Fibroblast of skin of right quadriceps (primary cell): ENCODE data around the gene TAS1R1.
"Not testable (repeated sequence)": the region's sequence is repeated elsewhere in the genome, so short reads cannot be mapped to it uniquely, and the experiment has no call there.

Experiments
- DNase-seq: peaks from one replicate; pipeline ENCODE4 v3.0.0-alpha.2; 2013

TAS1R1 gene

DNA sequence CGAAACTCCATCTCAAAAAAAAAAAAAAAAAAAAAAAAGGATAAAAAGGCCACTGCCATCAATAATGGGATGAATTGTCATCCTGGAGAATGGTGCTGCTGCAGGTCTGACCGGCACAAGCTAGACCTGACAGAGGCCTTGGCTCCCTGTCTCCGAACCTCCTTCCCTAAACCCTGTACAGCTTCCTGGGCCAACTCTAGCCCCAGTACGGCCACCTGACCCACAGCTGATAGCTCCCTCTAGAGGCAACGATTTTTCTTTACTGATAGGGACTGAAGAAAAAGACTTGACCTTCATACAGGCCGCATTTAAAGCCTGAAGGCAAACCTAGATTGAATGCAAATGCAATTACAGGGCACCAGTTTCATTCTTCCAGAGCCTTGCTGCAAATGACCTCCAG is 31.5 kb upstream of the TAS1R1 start:
- peak; percentile 20 for DNase-seq

DNA sequence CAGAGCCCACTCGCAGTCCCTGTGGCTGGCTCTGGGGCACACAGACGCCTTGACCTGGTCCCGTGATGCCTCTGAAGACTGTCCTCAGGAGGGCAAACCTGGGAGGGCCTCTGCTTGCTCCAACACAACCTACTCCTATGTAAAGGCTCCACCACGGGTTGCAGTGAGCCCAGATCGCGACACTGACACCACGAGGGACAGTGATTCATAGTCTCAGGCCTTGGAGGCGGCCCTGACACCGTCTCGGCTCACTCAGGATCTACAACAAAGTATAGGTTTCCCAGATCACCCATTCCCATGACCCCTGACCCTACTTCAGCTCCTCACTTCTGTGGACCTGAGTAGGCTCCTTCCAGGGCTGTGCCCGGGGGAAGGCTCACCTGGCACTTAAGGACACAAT is 28.8 kb upstream of the TAS1R1 start:
- DNase-seq = no peak

DNA sequence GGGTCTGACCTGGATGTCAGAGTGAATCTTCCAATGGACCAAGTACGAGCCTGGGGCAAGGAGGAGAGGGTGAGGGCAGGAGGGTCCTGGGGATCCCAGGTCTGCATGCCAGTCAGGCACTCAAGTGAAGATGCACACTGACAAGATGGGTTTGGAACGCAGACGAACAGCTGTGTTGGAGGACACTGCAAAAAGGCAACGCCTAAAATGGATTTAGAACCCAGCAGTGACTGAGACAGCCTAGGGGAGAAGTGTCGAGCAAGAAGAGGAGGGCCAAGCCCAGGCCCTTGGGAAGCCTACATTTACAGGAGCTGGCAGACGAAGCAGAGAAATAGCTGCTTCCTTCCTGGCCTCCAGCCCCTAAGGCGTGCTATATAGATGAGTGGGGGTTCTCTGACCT is 26.6 kb upstream of the TAS1R1 start:
- no peak for DNase-seq

DNA sequence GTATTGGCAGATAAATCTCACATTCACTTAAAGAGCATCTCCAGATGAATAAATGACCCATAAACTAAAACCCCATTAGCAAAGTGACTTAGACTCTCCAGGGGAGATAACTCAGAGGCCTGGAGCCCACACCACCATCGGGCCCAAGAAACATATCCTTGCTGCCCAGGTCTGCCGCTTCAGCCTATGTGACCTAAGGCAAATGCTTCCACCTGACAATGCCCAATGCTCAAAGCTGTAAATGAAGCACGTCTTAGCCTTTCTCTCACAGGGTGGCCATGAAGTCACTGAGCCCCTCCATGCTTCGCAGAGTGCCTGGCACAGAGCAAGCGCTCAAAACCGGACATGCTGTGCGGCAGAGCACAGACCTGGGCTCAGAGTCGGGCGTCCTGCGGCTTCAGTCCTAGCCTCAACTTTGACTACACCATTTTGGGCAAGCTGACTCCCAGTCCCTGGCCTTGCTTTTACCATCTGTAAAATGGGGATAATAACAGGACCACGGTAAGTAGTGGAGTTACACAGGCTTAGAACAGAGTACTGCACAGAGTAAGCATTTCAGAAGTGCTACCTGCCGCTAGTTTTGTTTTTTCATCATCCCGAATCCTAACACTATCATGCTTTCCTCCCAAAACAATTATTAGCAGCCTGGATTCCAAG is 24.5 kb upstream of the TAS1R1 start:
- no peak for DNase-seq

DNA sequence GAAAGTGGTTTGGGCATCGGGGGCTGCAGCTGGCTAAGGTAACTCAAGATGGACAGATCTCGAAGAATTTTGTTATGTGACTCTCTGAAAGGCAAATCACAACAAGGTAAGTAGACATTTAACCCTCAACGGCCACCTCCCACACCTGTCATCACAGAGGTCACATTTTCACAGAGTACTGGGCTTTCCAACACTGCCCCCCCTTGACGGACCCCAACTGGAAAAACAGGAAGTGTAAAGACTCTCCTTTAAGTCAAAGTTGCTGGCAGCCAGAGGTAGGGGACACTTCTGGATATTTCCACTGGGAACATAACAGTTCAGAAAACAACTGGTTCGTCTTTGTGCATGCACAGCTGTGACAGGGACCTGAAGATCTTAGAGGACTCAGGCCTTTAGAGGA is 23.1 kb upstream of the TAS1R1 start:
- no peak for DNase-seq

DNA sequence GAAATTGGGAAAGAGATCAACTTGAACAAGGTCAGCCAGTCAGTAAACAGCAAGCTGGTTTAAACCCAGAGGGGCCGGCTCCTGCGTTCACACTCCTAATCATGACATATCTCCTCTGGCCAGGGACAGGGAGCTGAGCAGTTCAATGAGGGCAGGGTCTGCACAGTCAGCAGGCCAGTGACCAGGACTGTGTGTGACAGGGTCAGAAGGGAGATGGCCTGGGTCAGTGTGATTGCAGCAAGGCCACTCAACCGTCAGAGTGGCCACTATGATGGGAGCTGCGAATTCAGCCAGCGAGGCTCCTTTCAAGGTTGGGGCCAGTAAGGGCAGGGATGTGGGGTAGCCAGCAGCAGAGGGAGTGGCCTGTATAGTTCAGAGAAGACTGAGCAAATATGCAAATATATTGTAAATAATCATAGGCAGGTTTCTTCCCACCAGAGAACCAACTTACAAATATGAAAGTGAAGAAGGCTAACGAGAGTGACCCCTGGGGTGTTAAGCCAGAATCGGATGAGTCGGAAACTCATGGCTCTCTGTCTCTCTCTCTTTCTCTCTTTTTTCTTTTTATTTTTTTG is 20.8 kb upstream of the TAS1R1 start:
- DNase-seq = no peak

DNA sequence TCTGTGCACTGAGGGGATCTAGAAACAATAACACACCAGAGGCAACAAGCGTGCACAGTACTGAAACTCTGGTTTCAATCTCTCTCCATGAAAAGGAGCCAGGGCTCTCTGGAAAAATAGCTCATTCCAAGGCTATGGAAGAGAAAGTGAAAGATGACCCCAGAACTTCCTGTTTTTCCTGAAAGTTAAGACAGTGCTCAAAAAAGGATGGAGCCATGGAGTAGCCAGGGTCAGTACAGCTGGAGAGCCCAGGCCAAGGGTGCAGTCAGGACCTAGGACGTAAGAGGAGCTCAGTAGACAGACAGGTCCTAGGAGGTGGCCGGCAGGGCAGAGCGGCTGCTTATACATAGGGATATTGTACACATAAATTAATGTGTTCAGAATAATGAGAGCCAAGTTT is 19.9 kb upstream of the TAS1R1 start:
- no peak for DNase-seq

DNA sequence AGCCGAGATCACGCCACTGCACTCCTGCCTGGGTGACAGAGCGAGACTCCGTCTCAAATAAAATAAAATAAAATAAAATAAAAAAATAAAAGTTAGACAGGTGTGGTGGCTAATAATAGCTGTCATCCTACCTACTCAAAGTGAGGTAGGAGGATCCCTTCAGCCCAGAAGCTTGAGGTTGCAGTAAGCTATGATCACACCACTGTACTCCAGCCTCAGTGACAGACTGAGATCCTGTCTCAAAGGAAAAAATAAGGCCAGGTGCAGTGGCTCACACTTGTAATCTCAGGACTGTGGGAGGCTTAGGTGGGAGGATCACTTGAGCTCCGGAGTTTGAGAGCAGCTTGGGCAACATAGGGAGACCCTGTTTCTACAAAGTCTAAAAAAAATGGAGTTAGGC is 18.8 kb upstream of the TAS1R1 start:
- DNase-seq = no peak

DNA sequence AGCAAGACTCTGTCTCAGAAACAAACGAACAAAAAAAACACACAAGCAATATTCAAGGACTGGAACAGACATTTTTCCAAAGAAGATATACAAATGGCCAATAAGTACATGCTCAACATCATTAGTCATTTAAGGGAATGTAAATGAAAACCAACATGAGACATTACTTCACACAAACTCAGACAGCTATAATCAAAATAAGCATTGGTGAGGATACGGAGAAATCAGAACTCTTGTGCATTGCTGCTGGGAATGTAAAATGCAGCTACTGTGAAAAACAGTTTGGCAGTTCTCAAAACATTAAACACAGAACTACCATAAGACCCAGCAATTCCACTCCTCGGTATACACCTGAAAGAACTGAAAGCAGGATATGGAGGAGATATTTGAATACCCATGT is 16.2 kb upstream of the TAS1R1 start:
- peak; percentile 40 for DNase-seq

DNA sequence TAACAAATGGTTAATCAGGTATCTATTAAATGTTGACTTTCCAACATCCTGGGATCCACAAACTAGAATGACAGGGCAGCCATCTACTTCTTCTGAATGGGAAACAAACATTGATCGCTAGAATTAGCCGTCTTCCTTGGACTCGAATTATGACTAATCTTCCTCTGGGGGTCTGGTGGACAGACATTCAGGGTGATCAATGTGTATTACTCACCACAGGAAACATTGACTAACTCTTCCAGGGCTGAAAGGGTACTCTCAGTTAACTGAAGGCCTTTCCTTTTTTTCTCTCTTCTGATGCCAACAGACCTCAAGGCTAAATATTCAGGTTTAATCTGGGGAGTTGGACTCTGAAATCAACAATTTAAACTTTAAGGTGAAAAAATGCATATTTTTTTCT is 10.3 kb upstream of the TAS1R1 start:
- peak; percentile 67 for DNase-seq

DNA sequence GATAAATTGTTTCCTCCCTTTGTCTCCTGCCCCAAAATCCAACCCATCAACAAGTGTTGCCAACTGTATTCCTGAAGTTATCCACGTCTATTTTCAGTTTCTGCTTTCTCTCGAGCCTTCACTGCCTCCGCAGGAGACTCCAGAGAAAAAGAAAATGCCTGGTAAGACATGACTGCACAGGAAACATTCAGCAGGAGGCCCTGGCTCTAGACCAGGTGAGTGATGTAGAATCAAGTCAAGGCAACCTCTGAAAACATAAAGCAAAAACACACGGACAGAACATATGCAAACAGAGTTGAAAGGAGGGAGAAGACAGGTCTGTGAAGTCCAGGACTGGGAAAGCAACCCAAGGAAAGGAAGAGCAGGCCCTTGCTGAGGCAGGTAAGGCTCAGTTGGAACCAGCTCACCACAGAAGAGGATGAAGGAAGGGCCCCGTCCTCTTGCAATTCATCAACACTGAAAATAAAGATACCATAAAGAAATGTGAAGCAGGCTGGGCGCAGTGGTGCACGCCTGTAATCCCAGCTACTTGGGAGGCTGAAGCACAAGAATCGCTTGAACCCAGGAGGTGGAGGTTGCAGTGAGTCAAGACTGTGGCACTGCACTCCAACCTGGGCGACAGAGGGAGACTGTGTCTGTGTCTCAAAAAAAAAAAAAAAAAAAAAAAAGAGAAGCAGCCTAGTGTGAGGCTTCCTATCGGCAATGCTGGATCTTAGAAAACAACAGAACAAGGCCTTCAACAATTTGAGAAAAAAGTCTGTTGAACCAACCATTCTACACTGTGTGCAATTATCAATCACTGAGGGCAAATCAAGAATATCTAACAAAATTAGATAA is 9.6 kb upstream of the TAS1R1 start:
- no peak for DNase-seq

DNA sequence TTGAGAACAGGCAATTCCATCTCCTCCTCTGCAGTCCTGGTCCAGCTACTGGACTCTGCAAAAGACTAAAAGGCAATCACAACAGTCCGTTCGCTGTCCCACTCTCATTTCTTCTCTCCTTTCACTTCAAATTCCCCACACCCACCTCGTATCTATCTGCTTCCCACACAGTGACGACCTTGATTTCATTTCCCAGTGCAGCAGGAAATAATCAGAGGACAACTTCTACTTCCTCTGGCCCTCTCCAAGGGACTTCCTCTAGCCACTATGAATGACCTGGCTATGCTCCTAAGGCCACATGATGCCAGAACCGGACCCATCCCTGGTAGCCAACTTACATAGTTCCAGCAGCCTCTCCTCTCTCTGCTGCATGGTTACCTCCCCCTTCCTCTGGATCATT is 8.8 kb upstream of the TAS1R1 start:
- DNase-seq = no peak

DNA sequence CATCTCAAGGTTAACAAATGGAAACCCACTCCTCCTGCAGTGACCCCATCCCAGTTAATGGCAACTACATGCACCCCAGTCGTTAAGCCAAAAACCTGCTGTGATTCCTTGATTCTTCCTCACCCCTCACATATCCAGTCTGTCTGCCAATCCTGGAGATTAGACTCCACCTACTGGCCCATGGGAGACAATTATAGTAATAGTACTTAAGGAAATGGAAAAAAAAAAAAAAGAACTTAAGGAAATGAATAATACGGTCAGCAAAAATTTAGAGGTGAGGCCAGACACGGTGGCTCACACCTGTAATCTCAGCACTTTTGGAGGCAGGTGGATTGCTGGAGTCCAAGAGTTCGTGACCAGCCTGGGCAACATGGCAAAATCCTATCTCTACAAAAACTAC is 7.8 kb upstream of the TAS1R1 start:
- no peak for DNase-seq

DNA sequence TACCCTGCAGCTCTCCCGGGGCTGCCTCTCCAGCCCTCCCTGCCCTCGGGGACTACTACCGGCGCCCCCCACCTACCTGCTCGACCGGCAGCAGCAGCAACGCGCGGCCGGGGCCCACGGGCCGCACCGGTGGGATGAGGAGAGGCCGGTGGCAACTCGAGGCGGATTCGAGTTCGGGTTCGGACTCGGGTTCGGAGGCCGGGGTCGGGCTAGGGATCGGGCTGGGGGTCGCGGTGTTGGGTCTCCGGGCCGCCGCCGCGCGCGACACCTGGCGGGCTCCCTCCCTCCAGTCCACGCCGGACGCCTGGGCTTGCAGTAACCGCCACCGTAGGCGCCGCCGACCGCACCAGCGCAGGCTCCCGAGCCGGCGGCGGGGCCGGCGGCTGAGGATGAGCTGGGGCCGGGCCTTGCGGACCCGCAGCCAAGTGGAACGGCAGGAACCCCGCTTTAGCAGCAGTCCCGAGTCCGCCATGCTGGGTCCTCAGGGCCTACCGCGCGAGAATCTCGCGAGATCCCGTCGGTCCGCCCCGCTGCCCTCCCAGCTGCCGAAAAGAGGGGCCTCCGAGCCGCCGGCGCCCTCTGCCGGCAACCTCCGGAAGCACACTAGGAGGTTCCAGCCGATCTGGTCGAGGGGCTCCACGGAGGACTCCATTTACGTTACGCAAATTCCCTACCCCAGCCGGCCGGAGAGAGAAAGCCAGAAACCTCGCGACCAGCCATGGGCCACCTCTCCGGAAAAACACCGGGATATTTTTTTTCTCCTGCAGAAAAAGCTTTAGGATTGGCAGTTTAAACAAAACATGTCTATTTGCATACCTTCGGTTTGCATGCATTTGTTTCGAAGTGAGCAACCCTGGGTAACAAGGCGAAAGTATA is 838 bp upstream of the TAS1R1 start, which contains the start of gene NOL9:
Gene NOL9, minus strand, starts transcription at position 483 of the 876 bp plus-strand sequence. Its CDS starts 11 bp downstream, at position 472.
- peak; percentile 89 for DNase-seq

DNA sequence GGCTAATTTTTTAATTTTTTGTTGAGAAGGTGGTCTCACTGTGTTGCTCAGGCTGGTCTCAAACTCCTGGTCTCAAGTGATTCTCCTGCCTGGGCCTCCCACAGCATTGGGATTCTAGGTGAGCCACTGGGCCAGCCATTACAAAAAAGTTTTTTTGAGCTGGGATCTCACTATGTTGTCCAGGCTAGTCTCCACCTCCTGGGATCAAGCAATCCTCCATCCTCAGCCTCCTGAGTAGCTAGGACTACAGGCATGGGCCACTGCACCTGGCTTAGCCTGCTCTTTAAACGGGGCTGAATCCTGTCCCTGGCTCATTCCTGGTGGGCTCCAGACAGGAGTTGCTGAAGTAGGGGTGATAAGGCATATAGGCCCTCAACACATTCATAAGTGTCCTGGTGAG is 2.5 kb downstream of the TAS1R1 start:
- no peak for DNase-seq

DNA sequence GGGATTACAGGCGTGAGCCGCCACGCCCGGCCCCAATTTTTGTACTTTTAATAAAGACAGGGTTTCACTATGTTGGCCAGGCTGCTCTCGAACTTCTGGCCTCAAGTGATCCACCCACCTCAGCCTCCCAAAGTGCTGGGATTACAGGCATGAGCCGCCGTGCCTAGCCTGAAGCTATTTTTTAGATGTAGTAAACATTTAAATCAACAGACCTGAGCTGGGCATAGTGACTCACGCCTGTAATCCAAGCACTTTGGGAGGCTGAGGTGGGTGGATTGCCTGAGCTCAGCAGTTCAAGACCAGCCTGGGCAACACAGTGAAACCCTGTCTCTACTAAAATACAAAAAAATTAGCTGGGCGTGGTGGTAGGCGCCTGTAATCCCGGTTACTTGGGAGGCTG is 4.1 kb downstream of the TAS1R1 start:
- DNase-seq = not testable (repeated sequence)

DNA sequence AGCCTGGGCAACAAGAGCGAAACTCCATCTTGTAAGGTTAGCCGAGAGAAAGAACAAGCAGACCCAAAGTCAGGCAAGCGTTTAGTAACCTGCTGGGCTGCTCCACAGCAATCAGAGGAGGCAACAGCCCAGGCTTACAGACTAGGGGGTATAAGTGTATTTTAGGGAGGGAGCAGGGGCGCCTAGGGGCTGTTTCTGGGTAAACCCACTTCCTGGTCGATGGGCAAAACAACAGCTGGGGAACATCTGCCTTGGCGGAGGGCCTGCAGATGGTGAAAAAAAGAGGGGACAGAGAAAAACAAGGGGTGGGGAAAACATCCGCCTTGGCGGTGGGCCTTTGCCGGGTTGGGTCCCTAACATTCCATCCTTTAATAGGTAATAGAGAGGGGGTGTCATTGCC is 5.2 kb downstream of the TAS1R1 start:
- no peak for DNase-seq

DNA sequence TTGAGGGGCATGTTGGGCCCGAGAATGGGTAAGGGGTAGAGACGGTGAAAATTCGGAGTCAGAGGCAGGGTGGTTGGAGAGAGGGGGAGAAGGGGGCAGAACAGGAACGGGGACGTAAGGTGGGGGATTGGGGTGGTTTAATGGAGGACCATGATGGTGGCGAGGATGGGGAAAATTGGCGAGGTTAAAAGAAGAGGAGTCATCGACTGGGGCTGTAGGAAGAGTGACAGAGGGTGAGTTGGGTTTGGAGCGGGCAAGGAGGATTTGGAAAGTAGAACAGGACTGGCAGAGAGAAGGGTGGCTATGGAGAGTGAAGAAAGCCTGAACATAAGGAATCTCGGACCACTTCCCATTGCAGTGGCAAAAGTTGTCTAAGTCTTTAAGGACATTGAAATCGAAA is 13.9 kb downstream of the TAS1R1 start:
- no peak for DNase-seq

DNA sequence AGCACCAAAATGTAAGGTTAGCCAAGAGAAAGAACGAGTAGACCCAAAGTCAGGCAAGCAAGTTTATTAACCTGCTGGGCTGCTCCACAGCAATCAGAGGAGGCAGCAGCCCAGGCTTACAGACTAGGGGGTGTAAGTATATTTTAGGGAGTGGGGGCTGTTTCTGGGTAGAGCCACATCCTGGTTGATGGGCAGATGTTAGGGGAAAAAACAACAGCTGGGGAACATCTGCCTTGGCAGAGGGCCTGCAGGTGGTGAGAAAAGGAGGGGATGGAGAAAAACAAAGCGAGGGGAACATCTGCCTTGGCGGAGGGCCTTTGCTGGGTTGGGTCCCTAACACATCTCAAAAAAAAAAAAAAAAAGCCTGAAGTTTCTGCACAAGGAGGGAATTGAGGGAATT is 15.0 kb downstream of the TAS1R1 start:
- no peak for DNase-seq

DNA sequence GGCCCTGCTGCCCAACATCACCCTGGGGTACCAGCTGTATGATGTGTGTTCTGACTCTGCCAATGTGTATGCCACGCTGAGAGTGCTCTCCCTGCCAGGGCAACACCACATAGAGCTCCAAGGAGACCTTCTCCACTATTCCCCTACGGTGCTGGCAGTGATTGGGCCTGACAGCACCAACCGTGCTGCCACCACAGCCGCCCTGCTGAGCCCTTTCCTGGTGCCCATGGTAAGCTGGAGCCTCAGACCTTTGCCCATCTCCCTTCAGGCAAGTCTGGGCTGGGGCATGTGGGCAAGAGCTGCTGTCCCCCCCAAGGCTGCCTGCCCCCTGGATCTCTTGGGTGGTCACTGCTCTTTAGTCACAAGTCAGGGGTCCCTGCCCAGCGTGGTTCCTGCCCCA is 15.9 kb downstream of the TAS1R1 start:
- DNase-seq = no peak

DNA sequence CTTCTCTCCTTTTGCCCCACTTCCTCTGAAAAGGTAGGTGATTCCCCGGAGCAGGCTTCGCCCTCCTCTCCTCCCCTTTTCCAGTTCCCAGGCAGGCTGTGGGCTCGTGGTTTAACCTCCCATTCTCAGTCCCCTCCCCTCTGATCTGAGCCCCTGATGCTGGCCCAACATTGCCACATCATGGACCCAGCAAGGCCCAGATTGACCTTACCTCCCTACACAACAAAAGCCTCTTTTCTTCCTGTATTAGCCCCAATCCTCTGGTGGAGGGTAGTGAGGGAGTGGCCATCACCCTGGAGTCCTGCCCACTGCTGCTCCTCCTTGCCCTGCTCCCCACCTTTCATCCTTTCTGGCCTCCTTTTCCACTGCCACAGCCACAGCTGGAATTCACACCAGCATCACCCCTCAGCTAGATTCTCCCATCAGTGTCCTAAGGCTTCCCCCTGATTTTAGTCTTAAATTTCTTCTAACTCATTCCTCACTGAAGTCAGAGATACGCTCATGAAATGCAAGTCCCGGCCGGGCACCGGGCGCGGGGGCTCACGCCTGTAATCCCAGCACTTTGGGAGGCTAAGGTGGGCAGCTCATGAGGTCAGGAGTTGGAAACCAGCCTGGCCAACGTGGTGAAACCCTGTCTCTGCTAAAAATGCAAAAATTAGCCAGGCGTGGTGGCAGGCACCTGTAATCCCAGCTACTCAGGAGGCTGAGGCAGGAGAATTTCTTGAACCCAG is 17.7 kb downstream of the TAS1R1 start:
- no peak for DNase-seq

DNA sequence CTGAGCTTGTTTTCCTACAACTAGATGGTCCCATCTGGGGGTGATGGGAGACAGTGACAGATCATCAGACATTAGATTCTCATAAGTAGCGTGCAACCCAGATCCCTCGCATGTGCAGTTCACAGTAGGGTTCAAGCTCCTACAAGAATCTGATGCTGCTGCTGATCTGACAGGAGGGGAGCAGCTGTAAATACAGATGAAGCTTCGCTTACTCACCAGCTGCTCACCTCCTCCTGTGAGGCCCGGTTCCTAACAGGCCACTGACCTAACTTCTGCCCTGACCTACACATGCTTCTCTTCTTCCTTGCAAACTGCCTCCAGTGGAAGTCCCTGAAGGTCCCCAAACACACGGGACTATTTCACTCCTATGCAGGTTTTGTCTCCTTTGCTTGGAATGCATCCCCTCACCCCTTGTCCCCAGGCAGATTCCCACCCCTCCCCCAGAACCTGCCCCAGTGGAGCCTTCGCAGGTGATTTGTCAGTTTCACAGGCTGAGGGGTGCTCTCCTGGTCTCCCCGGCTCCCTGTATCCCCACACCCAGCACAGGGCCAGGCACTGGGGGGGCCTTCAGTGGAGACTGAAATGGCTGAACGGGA is 19.0 kb downstream of the TAS1R1 start:
- DNase-seq = no peak
